ENCODE results near the gene COX20.
"Not testable (repeated sequence)": the region's sequence is repeated elsewhere in the genome, so short reads cannot be mapped to it uniquely, and the experiment has no call there.

The COX20 gene, protein sequence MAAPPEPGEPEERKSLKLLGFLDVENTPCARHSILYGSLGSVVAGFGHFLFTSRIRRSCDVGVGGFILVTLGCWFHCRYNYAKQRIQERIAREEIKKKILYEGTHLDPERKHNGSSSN

DNA sequence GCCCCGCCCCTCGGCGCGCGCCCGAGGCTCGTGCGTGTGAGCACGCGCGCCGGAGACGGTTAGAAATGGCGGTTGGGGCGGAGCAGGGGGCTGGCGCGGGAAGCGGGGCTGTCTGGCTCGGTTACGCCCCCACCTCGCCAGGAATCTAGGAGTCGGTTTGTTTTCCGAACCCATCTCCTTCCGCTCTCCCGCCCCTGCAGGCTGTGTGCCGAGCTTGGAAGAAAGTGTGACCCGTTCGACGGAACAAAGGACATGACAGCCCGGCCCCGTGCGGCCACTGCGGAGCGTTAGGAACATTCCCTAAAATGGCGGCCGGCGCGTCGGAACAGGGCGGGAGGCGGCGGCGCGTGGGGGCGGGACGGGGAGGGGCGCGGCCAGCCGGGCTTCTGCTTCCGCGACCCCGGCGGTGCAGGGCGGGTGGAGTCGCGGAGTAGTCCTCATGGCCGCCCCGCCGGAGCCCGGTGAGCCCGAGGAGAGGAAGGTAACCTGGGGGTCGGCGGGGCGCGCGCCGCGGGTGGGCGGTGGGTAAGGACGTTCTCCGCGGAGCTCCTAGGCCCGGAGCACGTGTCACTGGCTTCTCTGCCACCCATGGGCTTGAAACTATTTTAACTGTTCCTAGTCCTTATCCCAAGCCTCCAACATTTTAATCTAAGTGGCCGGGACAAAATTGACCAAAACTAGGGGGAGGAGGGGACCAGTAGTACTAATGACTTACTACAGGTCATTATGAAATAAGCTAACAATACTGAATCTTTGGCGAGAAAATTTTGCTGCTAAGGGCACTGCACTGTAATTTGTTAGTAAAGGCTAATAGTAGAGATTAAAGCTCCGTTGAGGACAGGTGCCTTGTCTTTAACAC is at the start of gene COX20:
Gene COX20 (plus strand): TSS at position 383 of the 859 bp plus-strand sequence. CDS start 57 bp downstream, at position 440.
- peak; percentile 89 for DNase-seq

DNA sequence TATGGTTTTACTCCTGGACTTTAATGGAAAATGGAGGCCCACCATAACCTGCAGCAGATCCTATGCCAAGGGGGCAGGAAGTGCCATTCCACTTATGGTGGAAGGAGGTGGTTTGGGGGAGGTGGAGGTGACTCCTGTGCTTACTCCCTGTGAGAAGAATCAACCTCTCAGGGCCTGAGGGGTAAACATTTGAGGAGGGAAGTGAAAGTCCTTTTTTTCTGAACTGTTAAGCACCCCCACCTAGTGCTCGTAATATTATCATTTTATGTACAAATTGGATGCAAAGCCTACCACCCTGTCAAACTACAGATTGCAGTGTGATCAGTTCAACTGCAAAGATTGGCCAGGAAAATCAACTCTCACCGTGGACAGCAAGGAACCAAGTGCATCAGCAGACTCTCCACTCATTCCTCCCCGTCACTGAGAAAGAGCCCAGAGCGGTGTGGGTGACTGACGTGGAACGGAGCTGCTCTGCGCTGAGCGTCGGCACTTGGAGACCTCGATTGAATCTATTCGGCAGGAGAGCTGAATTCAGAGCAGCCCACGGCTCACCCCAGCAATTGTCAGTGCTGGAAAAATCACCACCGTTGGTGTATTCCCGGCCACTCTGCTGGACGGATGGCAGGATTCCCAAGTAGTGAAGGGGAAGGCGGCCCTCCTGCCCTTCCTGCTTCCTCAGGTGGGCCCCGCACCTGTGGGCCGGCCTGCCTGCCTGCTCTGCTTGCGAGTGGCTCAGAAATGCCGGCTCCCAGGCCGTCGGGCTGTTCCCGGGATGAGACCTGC is 46.8 kb upstream of the COX20 start:
- no peak for DNase-seq

DNA sequence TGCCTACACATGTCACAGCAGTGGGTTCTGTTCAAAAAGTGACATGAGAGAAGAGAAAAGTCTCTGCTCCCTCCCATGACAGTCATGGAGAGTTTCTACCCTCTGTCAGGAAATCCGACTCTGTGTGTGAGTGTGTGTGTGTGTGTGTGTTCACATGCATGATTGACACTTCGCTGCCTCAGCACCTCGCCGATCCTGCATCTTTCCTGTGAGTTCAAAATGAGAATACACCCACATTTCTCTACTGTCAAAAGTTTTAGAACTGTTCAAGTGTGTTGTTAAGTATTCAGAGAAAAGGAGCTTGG is 46.2 kb upstream of the COX20 start:
- no peak for DNase-seq

DNA sequence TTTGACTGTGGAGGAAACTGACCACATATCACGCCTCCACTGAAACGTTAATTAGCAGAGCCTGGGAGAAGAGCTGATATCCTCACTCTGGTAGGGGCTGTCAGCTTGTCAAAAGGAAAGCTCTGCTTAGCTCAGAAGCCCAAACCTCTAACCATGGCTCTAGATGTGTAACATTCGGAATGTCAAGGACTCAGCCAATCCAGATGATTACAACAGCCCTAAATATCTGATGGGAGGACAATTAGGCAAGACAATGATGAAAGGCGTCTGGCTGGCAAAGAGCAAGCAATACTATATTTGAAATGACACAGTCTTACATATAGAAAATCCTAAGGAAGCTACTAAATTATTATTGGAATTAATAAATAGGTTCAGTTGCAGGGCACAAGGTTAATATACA is 45.7 kb upstream of the COX20 start:
- no peak for DNase-seq

DNA sequence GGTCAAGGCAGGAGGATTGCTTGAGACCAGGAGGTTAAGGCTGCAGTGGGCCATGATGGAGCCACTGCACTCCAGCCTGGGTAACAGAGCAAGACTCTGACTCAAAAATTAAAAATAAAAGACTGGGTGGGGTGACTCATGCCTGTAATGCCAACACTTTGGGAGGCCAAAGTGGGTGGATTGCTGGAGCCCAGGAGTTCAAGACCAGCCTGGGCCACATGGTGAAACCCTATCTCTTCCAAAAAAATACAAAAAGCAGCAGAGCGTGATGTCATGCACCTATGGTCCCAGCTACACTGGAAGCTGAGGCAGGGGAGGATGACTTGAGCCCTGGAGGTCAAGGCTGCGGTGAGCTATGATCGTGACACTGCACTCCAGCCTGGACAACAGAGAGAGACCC is 44.4 kb upstream of the COX20 start:
- DNase-seq = no peak

DNA sequence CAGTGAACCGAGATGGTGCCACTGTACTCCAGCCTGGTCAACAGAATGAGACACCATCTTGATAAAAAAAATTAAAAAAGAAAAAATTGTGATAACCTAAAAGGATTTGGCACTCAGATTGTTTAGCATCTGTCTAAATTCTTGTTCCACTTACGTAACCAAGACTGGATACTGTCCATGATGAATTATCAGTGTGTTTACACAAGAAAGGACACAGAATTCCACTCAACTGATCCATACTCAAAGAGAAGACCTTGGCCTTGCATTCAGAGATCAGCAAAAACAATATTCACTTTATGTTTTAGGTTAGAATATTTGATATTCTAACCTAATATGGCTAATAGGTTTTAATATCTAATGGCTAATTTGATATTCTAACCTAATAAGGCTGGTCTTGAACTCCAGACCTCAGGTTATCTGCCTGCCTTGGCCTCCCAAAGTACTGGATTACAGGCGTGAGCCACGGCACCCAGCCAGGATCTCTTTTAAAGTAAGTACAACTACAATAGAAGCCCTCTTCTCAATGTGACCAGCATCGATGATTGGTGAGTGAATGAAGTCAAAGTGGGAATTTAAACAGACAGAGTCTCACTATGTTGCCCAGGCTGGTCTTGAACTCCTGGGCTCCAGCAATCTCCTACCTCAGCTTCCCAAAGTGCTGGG is 43.1 kb upstream of the COX20 start:
- no peak for DNase-seq

DNA sequence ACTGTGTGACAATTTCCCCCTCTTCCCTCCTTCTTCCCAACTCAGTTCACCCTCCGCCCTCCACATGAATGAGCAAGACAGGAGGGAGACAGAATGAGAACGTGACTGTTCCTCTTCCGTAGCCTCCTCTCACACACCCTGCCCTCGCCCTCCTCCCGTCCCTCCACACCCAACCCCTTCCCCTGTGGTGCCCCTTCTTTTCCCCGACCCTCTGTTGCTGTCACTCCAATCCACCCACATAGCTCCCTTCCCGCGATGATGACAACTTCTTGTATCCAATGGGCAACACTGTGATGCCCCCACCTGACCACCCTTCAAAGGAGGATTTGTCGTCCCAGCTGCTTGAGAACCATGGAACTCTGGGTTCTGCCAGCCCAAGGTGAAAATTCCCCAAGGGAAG is 41.4 kb upstream of the COX20 start:
- no peak for DNase-seq

DNA sequence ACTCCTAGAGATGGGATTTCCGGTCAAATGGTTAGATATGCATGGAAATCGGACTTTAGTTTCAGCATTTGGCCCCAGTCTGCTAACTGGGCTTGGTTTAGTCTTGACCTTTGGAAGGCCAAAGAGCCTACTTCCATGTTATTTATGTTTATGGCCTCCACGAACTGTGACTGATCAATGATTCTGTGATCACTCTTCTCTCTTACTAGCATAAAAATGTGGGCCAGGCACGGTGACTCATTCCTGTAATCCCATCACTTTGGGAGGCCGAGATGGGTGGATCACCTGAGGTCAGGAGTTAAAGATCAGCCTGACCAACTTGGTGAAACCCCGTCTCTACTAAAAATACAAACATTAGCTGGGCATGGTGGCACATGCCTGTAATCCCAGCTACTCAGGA is 40.9 kb upstream of the COX20 start:
- not testable (repeated sequence) for DNase-seq

DNA sequence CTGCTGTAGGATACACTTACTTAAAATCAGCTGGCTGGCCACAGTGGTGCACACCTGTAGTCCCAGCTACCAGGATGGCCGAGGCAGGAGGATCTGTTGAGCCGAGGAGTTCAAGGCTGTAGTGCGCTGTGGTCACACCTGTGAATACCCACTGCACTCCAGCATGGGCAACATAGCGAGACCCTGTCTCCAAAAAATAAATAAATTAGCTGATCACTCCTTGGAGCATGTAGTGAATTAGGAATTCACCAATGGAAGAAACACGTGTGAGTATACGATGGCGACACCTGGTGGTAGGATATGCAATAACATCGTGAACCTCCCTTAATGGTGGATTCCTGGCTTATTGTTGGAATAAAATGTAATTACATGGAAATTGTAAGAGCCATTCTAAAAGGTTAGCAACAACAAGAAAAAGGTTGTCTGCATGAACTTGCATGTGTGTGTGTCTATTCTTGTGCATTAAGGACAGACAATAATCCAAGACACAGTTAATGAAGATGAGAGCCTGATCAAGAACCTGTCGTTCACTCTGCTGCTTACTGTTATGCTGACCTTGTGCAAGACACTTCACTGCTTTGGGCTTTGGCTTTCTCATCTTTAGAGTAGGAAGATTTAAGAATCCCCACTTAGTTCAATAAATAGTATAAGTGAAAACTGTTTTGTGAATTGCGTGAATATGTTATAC is 38.6 kb upstream of the COX20 start:
- peak; percentile 64 for DNase-seq

DNA sequence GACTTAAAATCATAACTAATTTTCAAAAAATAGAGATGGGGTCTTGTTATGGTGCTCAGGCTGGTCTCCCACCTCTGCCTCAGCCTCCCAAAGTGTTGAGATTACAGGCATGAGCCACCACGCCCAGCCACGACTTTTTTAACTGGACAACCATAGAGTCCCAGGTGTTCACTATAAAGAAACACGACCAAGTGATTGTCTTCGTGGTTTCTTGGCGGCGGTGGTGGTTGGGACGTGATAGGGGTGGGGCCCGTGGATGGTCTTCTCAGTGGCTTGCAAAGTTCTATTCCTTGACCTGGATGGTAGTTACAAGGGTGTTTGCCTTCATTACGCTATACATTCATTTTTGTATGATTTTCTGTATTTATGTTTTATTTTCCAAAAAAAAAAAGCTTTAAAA is 34.6 kb upstream of the COX20 start:
- no peak for DNase-seq

DNA sequence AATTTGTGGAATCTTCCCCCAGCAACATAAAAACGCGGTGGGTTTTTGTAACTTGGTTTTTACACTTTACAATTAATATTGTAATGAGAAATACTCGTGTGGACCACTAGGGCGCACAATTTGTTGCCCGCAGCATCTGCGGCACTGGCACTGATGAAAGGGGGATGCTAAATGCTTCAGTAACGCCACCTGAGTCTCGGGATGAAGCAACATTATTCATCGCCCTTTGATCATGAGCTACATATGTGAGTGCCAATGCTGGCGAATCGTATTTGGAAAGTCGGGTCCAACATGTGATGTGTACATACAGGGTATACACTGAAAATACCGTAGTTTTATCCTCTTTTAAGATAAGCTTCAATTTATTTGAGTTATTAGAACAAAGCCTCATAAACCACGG is 34.2 kb upstream of the COX20 start:
- peak; percentile 43 for DNase-seq

DNA sequence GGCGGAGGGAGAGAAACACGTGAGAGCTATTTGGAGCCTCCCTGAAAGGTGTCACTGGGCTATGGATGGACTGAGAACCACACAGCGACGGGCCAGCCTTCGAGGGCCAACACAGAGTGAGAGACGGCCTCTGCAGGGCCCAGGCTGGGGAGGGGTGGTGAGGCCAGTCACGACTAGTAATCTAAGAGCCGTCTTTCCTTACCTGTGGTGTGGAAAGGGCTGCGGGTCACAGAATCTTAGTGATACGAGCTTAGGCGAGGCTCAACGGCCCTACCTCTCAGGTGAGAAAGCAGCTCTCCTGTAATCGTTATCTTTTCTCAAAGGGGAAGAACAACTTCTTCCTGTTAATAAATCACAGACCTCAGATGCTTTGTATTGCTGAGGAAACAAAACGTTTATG is 33.4 kb upstream of the COX20 start:
- DNase-seq = no peak

DNA sequence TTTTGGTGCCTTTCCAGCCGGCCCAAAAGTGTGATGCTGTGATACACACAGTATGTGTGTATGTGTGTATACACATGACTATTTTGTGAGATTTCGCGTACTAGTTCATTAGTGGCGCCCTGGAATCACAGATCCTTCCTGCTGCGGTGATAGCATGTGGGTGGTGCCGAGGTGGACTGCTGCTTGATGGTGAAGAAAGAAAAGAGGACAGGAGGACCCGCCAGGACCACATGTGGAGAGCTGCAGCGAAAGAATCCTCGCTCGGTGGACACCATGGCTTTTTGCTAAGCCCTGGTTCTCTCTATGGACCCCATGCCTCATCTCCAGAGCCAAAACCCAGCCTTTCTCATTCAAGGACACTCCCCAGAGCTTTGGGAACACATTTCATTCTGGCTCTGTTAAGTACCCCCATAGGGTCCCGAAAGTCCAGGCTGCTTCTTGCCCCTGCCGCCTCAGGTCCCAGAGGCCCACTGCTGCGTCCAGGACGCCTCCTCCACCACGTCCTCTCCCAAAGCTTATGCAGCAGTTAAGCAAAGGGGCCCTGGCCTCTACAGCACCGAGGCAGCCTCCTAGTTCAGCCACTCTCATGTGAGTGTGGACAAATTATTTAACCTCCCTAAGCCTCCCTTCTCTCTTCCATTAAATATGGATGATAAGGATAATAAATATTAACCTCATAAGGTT is 32.8 kb upstream of the COX20 start:
- no peak for DNase-seq

DNA sequence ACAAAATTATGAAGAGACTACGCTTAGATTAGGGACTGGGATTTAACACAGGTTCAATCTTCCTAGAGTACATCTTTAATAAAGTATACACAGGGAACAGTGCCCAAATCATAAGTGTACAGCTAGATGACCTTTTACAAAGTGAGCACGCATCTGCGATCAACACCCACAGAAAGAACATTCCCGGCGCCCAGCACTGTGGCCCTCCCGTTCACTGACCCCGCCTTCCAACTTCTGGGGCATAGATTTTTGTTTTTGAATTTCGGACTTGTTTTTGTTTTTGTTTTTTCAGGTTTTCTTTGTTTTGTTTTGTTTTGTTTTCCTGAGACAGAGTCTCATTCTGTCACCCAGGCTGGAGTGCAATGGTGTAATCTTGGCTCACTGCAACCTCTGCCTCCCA is 30.6 kb upstream of the COX20 start:
- DNase-seq = no peak

DNA sequence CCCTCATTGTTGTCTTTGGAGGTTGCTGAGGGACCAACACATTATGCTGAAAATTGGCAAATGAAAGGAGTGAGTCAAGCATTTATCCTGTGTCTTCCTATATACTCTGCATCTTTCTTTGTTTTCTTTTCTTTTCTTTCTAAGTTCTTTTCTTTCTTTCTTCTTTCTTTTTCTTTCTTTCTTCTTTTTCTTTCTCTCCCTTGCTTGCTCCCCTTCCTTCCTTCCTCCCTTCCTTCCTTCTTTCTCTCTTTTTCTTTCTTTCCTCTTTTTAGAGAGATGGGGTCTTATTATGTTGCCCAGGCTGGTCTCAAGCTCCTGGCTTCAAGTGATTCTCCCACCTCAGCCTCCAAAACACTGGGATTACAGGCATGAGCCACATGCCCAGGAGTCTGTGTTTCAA is 28.3 kb upstream of the COX20 start:
- DNase-seq = no peak

DNA sequence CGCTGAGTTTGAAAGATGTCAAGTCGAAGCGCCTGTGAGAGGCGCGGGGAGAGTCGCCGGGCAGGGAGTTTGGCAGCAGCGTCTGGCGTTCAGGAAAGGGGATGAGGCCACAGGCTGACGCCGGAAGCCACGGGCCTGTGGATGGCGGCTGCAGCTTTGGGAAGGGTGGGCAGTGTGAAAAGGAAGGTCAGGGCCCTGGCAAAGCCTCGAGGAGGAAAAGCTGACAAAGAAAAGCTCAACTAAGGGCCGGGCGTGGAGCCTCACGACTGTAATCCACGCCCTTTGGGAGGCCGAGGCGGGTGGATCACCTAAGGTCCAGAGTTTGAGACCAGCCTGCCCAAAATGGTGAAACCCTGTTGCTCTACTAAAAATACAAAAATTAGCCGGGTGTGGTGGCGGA is 25.2 kb upstream of the COX20 start:
- no peak for DNase-seq

DNA sequence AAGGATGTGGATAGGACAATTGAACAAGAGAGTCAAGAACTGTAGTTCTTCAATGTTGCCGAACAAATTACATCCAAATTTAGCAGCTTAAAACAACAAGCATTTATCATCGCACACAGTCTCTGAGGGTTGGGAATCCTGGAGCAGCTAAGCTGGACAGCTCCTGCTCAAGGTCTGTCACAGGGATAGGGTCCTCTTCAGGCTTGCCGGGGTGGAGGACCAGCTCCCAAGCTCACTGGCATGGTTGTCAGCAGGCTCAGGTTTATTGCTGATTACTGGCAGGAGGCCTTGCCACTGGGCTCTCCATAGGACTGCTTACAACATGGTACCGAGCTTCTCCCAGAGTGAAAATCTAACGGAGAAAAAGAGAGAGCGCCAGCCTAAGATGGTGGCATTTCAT is 22.1 kb upstream of the COX20 start:
- no peak for DNase-seq

DNA sequence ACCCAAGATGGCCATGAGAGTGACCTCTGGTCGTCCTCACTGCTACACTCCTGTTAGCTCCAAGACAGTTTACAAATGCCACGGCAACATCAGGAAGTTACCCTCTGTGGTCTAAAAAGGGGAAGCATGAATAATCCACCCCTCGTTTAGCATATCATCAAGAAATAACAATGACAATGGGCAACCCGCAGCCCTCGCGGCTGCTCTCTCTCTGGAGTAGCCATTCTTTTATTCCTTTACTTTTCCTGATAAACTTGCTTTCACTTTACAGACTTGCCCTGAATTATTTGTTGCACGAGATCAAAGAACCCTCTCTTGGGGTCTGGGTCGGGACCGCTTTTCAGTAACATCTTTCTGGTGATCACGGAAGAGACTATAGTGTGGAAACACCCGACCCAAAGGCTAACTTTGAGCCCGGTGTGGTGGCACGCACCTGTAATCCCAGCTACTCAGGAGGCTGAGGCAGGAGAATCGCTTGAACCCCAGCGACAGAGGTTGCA is 19.8 kb upstream of the COX20 start:
- DNase-seq = peak; percentile 84

DNA sequence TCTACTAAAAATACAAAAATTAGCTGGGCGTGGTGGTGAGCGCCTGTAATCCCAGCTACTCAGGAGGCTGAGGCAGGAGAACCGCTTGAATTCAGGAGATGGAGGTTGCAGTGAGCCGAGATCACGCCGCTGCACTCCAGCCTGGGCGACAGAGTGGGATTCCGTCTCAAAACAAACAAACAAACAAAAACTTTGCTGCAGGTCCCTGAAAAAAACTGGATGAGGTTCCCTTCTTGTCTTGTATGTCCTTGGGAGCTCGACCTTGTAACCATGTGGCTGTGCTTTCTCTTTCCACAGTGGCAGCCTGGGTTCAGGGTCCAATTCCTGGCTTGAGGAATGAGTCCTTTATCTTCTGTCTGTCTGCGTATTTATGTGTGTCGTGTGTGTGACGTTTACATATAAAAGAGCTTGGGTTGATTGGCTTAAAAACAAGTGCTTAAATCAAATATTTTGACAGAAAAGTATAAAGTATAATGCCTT is 18.0 kb upstream of the COX20 start:
- DNase-seq = no peak

DNA sequence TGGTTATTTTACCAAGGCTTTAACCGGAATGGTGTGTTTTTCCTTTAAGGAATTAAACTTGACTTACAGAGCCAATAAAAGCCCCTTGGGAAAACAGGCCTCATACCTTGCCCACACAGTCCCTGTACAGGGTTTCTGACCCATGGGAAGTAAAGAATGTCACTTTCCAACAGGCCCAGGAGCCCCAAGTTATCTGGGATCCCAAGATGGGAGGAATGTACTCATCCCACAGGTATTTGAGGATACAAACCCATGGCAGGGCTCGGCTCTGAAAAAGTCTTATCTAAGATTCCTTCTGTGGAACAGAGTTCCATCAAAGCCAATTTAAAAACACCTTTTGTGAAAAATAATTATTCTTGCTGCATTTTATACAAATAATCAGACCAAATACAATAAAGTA is 15.3 kb upstream of the COX20 start:
- no peak for DNase-seq

DNA sequence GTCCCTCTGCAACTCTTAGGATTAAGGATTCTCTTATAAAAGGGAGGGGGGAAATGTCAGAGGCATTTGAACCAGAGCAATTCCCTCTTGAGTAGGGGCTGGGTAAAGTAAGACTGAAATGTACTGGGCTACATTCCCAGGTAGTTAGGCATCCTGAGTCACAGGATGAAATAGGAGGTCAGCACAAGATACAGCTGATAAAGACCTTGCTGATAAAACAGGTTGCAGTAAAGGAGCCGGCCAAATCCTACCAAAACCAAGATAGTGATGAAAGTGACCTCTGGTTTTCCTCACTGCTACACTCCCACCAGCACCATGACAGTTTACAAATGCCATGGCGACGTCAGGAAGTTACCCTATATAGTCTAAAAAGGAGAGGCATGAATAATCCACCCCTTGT is 14.3 kb upstream of the COX20 start:
- no peak for DNase-seq

DNA sequence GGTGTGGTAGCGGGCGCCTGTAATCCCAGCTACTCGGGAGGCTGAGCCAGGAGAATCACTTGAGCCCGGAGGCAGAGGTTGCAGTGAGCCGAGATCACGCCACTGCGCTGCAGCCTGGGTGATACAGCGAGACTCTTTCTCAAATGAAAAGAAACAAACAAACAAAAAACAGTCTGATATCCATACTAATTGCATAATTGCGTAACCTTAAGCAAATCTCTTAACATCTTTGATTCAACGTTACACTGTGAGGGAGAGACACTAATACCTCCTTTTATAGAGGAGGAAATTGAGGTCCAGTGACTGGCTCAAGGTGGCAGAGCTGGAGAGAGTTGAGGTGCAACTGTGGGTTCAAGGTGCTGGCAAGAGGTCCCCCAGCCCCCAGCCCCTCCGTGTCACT is 12.6 kb upstream of the COX20 start:
- no peak for DNase-seq
